ENCODE data around the gene MCF2L.

Gene MCF2L, protein sequence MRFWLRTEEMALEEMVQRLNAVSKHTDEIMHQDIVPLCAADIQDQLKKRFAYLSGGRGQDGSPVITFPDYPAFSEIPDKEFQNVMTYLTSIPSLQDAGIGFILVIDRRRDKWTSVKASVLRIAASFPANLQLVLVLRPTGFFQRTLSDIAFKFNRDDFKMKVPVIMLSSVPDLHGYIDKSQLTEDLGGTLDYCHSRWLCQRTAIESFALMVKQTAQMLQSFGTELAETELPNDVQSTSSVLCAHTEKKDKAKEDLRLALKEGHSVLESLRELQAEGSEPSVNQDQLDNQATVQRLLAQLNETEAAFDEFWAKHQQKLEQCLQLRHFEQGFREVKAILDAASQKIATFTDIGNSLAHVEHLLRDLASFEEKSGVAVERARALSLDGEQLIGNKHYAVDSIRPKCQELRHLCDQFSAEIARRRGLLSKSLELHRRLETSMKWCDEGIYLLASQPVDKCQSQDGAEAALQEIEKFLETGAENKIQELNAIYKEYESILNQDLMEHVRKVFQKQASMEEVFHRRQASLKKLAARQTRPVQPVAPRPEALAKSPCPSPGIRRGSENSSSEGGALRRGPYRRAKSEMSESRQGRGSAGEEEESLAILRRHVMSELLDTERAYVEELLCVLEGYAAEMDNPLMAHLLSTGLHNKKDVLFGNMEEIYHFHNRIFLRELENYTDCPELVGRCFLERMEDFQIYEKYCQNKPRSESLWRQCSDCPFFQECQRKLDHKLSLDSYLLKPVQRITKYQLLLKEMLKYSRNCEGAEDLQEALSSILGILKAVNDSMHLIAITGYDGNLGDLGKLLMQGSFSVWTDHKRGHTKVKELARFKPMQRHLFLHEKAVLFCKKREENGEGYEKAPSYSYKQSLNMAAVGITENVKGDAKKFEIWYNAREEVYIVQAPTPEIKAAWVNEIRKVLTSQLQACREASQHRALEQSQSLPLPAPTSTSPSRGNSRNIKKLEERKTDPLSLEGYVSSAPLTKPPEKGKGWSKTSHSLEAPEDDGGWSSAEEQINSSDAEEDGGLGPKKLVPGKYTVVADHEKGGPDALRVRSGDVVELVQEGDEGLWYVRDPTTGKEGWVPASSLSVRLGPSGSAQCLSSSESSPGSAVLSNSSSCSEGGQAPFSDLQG

DNA sequence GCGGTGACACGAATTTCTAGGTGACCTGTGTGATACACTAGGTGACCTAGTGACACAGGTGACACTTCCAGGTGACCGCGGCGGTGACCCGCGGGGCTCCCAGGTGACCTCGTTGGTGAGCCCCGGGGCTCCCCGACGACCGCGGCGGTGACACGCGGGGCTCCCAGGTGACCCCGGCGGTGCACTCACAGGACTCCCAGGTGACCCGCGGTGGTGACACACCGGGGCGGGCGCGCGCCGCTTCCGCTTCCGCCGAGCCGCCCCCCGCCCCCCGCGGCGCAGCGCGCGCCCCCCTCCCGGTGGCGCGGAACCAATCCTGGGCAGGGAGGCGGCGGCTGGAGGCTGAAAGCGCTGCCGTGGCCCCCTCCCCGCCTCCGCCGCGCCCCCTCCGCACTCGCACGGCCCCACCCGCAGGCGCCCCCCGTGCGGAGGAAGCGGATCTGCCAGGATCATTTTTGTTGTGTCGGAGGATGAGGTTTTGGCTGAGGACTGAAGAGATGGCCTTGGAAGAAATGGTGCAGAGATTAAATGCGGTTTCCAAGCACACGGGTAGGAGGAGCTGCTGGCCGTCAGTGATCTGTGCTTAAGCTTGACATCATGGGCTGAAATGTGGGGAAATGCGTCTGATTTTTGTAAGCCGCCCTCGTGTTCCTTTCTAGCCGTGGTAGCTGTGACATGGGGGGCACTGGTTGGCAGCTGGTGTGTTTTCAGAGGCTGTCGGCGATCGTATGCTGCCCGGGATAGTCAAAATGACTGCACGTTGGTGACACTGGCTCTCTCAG is at the start of gene MCF2L:
MCF2L (plus strand) TSS at position 305 of the 782 bp plus-strand sequence; CDS start at position 471, 166 bp downstream.
- no peaks in the 10 kb centered on the region for H3K27me3 ChIP-seq (ENCODE audit: control insufficient read depth, insufficient read depth, low read length)
- H3K79me2 ChIP-seq = no peaks in the 10 kb centered on the region
- no peak within 1 kb of the TSS for H3K9ac ChIP-seq
- H3K4me1 ChIP-seq = no peaks in the 10 kb centered on the region
- H3K36me3 ChIP-seq (ENCODE audit: control insufficient read depth, insufficient read depth, low read length) = no peaks in the 10 kb centered on the region
- H3K4me3 ChIP-seq (ENCODE audit: low read depth, low read length) = peak within 1 kb of the TSS; percentile 65
- peak within 1 kb of the TSS; percentile 77 for H3K4me2 ChIP-seq (ENCODE audit: low read length)
- H3K9me3 ChIP-seq (ENCODE audit: control insufficient read depth, low read length) = no peaks in the 10 kb centered on the region
- TF ChIP-seq, protein P1, sequence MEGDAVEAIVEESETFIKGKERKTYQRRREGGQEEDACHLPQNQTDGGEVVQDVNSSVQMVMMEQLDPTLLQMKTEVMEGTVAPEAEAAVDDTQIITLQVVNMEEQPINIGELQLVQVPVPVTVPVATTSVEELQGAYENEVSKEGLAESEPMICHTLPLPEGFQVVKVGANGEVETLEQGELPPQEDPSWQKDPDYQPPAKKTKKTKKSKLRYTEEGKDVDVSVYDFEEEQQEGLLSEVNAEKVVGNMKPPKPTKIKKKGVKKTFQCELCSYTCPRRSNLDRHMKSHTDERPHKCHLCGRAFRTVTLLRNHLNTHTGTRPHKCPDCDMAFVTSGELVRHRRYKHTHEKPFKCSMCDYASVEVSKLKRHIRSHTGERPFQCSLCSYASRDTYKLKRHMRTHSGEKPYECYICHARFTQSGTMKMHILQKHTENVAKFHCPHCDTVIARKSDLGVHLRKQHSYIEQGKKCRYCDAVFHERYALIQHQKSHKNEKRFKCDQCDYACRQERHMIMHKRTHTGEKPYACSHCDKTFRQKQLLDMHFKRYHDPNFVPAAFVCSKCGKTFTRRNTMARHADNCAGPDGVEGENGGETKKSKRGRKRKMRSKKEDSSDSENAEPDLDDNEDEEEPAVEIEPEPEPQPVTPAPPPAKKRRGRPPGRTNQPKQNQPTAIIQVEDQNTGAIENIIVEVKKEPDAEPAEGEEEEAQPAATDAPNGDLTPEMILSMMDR (IDR thresholded peaks at IDR 0.05) = peak; percentile 19
- peak within 1 kb of the TSS; percentile 73 for H2AFZ ChIP-seq
- H3K27ac ChIP-seq = peak within 1 kb of the TSS; percentile 41

DNA sequence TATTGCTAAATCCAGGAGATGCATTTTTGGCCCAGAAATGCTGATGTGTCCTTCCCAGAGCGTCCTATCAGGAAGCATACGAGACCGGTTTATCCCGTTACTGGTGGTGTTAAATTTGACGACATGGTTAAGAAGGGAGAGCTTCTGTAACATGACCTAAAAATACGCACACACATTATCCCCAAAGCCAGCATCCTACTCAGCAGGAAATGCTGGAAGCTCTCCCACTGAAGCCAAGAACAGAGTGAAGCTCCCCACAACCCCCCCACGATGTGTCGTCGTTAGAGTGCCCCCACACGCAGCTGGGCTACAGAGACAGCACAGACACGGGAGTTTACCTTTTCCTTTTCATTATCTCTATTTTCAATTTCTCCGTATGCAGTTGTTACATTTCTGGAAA is 45.1 kb upstream of the MCF2L start:
- no peaks in the 10 kb centered on the region for H3K27me3 ChIP-seq (ENCODE audit: control insufficient read depth, insufficient read depth, low read length)
- H3K4me3 ChIP-seq (ENCODE audit: low read depth, low read length) = no peak overlapping the region
- no peaks in the 10 kb centered on the region for H3K79me2 ChIP-seq
- no peak overlapping the region for H2AFZ ChIP-seq
- TF ChIP-seq, protein P1 (IDR thresholded peaks at IDR 0.05) = no peak
- H3K27ac ChIP-seq = no peak overlapping the region
- H3K4me1 ChIP-seq = no peaks in the 10 kb centered on the region
- H3K9ac ChIP-seq = no peak overlapping the region
- no peak overlapping the region for H3K4me2 ChIP-seq (ENCODE audit: low read length)
- H3K36me3 ChIP-seq (ENCODE audit: control insufficient read depth, insufficient read depth, low read length) = no peaks in the 10 kb centered on the region
- H3K9me3 ChIP-seq (ENCODE audit: control insufficient read depth, low read length) = no peaks in the 10 kb centered on the region

DNA sequence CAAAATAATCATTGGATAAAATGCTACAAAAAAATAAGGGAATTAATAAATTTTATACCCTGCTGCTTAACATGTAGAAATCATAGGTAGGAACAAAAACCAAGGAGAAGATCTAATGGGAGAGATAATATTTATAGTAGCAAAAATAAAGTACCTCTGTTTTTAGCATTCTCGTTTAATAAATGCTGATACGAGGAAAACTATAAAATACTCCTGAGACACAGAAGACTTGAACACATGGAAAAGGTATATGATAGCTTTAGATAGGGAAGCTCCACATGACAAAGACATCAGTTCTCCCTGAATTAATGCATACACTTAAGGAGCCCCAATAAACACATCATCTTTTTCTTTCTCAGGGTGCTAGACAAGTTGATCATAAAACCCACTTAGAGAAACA is 44.6 kb upstream of the MCF2L start:
- H3K4me2 ChIP-seq (ENCODE audit: low read length) = no peak overlapping the region
- no peak overlapping the region for H3K9ac ChIP-seq
- H3K79me2 ChIP-seq = no peaks in the 10 kb centered on the region
- TF ChIP-seq, protein P1 (IDR thresholded peaks at IDR 0.05) = no peak
- no peak overlapping the region for H3K27ac ChIP-seq
- H3K9me3 ChIP-seq (ENCODE audit: control insufficient read depth, low read length) = no peaks in the 10 kb centered on the region
- H2AFZ ChIP-seq = no peak overlapping the region
- no peaks in the 10 kb centered on the region for H3K27me3 ChIP-seq (ENCODE audit: control insufficient read depth, insufficient read depth, low read length)
- H3K36me3 ChIP-seq (ENCODE audit: control insufficient read depth, insufficient read depth, low read length) = no peaks in the 10 kb centered on the region
- no peak overlapping the region for H3K4me3 ChIP-seq (ENCODE audit: low read depth, low read length)
- H3K4me1 ChIP-seq = peaks cover 2% of the 10 kb centered on the region

DNA sequence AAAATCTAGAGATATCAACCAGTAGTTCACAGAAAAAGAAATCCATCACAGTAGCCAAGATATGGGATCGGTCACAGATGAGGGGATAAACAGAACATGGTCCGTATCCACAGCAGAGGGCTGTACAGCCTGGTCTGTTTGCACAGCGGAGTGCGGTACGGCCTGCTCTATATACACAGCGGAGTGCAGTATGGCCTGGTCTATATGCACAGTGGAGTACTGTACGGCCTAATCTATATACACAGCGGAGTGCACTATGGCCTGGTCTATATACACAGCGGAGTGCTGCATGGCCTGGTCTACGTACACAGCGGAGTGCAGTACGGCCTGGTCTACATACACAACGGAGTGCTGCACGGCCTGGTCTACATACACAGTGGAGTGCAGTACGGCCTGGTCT is 43.0 kb upstream of the MCF2L start:
- no peak overlapping the region for H3K4me3 ChIP-seq (ENCODE audit: low read depth, low read length)
- H3K9me3 ChIP-seq (ENCODE audit: control insufficient read depth, low read length) = no peaks in the 10 kb centered on the region
- no peaks in the 10 kb centered on the region for H3K27me3 ChIP-seq (ENCODE audit: control insufficient read depth, insufficient read depth, low read length)
- H3K4me2 ChIP-seq (ENCODE audit: low read length) = no peak overlapping the region
- H3K4me1 ChIP-seq = peaks cover 3% of the 10 kb centered on the region
- no peak overlapping the region for H2AFZ ChIP-seq
- H3K9ac ChIP-seq = no peak overlapping the region
- TF ChIP-seq, protein P1 (IDR thresholded peaks at IDR 0.05) = no peak
- H3K79me2 ChIP-seq = no peaks in the 10 kb centered on the region
- H3K27ac ChIP-seq = no peak overlapping the region
- H3K36me3 ChIP-seq (ENCODE audit: control insufficient read depth, insufficient read depth, low read length) = no peaks in the 10 kb centered on the region

Measured in parathyroid adenoma (tissue), 2 donors.